Fibroblast of skin of right quadriceps (primary cell): ENCODE data around the gene PGLYRP2.
"Not testable (repeated sequence)": the region's sequence is repeated elsewhere in the genome, so short reads cannot be mapped to it uniquely, and the experiment has no call there.

ENCODE experiments used
- DNase-seq: peaks from one replicate; pipeline ENCODE4 v3.0.0-alpha.2; 2013

Gene PGLYRP2

DNA sequence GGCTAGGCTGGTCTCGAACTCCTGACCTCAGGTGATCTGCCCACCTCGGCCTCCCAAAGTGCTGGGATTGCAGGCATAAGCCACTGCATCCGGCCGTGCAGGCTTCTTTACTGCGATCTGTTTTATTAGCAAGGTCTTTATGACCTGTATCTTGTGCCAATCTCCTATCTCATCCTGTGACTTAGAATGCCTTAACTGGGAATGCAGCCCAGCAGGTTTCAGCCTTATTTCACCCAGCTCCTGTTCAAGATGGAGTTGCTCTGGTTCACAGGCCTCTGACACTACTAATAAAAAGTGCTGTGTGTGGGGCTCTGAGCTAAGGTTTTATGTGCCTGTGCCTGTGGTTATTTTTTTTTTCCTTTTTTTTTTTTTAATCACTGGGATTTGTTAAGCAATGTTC, 6.5 kb upstream of the PGLYRP2 start:
- DNase-seq: not testable (repeated sequence)

GRCh38 chr19:15480996-15481395, 1.7 kb upstream of the PGLYRP2 start:
- not testable (repeated sequence) for DNase-seq

GRCh38 chr19:15476325-15476724, 3.0 kb downstream of the PGLYRP2 start:
- no peak for DNase-seq

- no peak for DNase-seq
These were observed 3.7 kb downstream of the PGLYRP2 start for GRCh38 chr19:15475611-15476010.

DNA sequence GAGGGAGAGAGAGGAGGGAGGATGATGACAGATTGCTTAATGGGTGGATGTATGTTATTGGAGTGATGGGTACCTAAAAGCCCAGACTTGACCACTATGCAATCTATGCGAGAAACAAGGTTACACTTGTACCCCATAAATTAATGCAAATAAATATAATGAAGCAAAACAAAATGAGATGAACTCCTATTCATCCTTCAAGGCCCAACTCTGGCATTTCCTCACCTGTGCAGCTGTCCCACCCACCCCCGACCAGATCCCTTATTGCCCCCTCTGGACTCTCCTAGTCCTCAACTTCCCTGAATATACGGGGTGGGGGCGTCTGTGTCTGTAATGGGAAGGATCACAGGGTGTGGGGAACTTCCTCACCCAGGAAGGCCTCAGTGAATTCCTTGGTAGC, 4.1 kb downstream of the PGLYRP2 start:
- no peak for DNase-seq

DNA sequence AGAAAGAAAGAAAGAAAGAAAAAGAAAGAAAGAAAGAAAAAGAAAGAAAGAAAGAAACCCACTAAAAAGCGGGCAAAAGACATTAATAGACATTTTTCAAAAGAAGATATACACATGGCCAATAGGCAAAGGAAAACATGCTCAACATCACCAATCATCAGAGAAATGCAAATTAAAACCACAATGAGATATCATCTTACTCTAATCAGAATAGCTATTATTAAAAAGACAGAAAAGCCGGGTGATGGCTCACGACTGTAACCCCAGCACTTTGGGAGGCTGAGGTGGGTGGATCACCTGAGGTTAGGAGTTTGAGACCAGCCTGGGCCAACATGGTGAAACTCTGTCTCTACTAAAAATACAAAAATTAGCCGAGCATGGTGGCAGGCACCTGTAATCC, 5.5 kb downstream of the PGLYRP2 start:
- not testable (repeated sequence) for DNase-seq

GRCh38 chr19:15471639-15472101, 7.6 kb downstream of the PGLYRP2 start:
- no peak for DNase-seq

DNA sequence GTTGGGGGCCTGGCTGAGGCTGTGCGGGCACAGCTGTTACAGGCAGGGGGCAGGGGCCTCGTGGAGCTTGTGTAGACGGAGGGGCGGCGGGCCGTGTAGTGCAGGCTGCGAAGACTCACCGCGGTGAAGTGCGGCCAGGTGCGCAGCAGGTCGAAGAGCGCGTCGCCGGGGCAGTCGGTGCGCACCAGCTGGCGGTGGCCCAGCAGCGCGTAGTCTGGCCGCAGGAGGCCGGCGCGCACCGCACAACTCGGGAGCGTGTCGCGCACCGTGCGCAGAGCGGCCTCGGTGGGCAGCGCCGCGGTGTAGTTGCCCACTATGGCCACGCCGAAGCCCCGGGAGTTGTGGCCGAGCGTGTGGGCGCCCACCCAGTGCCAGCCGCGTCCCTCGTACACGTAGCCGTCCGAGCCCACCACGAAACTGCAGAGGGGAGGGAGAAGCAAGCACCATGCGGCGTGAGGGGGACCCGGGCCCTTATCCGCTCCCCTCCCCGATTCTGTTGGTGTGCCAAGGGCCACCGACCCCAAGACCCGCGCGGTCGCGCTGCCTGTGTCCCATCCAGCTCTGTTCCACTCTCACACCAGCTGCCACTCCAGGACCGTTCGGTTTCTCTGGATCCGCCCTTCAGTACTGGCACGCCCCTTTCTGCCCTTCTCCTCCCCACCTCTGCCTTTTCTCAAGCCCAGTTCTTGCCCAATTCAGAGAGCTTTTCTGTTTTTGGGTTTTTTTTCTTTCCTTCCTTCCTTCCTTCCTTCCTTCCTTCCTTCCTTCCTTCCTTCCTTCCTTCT, 9.6 kb downstream of the PGLYRP2 start:
- DNase-seq: no peak

DNA sequence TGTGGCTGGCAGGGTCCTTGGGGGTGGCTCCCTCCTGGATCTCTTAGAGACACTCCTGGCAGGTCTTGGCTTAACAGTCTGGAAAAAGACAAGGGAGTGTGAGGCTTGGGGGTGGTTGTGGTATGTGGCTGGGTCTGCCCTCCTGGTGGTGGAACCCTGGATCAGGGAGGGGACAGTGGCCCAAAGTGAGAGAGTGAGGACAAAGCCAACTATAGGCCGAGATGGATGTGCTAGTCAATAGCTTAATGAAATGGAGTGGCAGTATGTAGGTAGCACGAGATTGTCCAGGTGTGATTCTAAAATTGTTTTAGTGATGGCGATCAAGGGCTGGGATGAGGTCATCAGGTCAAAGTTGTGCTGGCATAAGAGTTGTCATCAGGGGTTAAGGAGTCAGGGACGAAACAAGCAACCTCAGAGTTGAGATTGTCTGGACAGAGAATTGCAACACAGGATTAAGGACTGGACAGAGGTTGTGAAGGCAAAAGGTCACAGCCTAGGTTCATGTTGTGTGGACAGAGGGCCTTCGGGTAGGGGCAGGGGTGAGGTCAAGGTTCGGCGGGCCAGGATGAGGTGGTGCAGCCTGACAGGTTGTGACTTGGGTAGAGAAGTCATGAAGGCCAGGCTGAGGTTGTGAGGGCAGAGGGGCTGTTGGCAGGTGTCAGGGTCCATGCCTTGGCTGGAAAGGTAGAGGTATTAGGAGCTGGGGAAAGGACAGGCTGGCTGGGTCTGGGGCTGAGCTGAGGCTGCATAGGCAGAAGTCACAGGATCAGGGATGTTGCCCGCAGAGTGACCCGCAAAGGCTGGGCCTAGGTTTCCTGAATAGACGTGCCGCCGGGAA, 10.4 kb downstream of the PGLYRP2 start:
- no peak for DNase-seq

- DNase-seq: no peak
These were observed 11.5 kb downstream of the PGLYRP2 start for GRCh38 chr19:15467734-15468214.

DNA sequence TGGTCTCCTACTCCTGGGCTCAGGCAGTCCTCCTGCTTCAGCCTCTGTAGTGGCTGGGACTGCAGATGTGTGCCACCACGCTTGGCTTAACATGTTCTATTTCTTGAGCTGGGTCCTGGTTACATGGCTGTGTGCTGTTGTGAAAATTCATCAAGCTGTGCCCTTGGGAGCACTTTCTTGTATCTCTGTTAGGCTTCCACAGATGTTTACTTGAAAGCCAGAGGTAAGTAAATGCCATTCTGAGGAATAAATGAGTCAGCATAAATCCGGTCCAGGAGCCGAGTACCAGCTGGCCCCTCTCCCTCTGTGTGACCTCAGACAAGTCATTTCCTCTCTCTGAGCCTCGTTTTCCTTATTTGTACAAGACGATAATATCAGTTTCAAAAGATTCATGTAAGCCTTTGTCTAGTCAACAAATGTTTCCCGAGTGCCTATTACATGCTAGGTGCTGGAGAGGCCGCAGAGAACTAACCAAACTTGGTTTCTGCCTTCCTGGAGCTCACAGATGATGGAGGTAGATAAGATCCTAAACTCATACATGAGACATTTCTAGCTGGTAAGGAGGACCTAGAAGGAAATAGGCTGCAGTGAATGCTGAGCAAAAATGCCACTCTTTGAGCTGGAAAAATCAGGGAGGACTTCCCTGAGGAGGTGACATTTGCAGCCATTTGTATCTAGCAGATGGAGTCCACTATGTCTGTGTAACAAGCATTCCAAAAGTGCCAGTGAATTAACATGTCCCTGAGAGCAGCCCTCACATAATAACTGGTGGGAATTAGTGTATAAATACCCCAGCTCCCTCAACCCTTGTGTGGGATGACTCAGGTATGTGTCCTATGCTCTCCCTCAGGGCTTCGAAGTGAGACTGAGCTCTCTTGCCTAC, 12.2 kb downstream of the PGLYRP2 start:
- no peak for DNase-seq

DNA sequence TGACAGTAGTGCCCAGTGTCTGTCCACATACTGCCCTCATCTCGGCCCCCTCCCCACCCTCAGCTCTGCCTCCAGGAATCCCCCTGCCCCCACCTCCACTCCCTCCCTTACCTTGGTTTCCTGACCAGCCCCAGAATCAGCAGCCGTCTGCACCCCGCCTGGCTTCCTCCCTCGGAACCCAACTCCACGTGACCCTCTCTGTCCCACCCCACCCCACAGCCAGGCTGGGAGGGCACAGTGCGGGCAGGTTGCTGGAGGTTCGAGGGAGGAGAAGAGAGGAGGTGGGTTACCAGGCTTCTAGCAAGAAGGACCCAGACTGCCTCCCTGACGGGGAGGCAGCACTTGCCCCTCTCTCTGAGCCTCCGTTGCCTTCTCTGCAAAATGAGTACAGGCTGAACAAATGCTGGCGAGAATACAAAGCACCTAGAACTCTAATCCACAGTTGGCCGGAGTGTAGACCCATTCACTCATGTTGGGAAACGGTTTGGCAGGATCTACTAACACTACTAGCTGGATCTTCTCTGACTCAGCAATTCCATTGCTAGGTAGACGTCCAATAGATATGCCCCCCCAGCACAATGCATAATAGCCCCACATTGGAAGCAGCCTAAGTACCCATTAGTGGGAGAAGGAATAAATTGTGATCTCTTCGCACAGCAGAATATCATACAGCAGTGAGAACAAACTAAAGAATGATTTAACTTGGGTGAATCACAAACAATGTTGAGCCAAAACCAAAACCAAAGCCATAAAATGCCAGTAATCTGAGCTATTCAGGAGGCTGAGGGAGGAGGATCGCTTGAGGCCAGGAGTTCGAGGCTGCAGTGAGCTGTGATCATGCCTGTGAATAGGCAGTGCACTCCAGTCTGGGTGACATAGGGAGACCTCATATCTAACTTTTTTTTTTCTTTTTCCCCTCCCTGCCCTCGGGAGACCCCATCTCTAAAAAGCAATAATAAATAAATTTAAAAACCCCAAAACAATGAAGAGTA, 14.6 kb downstream of the PGLYRP2 start, which contains the start of gene RASAL3:
Gene RASAL3 (minus strand): TSS at position 151 of the 992 bp plus-strand sequence. CDS start 186 bp downstream, outside the sequence.
- no peak for DNase-seq

DNA sequence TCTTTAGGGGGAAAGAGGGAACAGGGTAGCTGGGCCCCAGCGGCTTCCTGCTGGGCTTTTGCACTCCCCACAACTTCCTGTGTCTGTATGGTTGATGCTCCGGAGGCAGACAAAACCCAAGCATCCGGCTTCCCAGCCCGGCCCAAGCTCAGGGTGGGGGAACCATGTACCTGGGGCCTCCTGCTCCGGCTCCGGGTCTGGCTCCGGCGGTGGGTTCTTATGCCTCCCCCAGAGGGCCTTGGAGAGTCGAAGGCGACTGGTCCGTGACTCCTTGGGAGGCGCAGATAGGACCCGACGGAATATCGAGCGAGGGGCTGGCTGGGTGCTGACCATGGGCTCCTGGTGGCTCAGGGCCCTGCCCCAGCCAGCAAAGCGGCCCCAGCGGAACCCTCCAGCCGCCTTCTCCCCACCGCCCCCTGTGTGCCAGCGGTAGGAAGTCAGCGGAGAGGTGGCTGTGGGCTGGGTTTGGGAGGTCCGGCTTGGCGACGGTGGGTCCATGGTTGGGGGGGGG, 15.4 kb downstream of the PGLYRP2 start:
- DNase-seq: no peak

- DNase-seq: no peak
These were observed 17.6 kb downstream of the PGLYRP2 start for GRCh38 chr19:15461694-15462093.

DNA sequence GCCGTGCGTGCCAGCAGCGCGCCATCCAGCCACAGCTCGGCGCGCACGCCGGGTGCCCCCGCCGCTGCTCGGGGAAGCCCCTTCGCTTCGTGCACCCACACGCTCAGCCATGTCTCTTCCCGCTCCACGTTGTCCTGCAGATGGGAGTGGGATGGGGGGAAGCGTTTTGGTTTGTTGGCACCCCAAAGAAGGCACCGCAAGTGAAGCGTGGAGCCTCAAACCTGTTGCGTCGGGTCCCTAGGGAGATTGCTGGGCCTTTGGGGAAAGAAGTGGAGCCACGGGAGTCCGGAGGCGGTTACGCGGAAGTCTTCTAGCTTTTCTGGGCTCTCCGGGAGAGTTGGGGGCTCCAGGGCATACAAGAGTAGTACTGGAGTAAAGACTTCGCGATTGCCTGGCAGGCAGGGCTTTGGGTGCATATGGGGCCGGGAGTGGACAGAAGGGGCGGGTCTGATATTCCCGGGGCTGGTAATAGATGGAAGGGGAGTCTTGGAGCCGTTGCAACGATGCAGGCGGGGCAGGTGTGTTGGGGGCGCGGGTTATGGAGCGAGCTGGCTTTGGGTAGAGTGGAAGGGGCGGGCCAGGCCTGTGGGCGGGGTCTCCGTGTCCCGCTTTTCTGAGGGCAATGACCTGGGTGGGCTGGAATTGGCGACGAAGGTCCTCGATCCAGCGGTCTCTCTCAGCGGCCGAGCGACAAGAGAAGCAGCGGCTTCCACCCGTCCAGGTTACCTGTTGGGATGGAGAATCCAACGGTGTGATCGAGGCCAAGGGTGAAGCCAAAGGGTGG, 21.4 kb downstream of the PGLYRP2 start:
- no peak for DNase-seq

DNA sequence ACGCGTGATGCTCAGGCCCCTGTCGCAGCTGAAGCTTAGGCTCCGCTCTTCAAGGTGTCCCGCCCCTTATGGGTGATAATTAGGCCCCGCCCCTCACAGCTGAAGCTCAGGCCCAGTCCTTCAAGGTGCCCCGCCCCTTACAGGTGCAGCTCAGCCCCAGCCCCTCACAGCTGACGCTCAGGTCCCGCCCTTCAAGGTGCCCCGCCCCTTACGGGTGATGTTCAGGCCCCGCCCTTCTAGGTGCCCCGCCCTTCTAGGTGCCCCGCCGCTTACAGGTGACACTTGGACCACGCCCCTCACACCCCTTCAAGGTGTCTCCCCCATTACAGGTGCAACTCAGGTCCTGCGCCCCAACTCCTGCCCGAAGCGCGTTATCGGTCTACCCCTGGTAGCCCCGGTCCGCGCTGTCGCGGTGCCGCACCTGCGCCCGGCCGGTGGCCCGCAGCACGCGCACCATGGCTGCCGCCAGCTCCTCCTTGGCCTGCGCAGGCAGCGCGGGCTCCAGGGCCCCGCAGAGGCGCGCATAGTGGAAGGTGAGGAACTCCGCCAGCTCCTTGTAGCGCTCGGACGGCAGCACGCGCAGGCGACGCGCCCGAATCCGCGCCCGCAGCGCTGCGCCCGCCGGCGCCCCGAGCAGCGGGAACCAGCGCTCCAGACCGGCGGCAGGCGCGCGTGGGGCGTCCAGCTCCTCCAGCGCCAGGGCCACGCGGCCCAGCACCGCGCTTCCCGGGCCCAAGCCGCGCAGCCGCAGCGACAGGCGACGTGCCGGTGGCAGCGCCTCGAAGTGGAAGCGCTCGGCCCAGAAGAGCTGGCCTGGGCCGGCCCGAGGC, 22.2 kb downstream of the PGLYRP2 start:
- DNase-seq: no peak

DNA sequence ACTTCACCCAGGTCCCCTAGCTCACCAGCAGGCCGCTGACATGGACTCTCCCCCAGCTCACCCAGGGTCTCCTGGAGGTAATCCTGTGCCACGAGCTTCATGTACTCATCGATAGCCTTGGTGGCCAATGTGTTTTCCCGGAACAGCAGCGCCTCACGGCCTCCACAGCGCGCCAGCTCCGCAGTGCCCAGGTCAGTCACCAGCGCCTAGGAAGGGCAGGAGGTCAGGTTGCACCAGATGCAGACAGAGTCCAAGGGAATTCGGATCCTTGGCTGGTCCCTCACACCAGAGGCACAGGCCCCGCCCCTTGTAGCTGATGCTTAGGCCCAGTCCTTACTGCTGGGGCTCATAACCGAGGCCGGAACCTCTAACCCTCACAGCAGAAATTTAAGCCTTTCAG, 22.9 kb downstream of the PGLYRP2 start:
- no peak for DNase-seq

DNA sequence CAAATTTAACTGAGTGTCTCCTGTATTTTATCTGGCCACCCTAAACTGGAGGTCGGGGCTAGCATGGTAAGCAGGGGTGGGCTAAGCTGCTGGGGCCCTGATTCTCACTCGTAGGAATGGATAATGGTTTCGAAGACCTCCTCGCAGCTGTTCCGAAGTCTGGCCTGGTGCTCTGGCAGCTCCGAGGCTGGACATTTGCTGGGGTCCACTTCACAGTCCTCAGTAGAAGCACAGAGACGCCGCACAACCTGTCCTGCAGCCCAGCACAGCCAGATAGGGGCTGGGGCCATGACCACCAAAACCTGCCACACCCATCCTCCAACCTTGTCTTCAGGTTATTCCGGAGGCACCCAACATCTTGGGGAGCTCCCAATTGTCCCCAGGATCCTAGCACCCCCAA, 23.3 kb downstream of the PGLYRP2 start:
- DNase-seq: no peak
